GM12878 (cell line): Measurements from ENCODE around the gene NEFH. TPM values are rescaled to one million over a fixed set of nuclear protein-coding genes. Genes with fewer than 3 reads are reported as not detected.

Experiments used
- ATAC-seq: fragments of 200-7000 bp; cut with Tn5 transposase; 3 replicates; pipeline ENCODE4 v1.9.1; 2020; ENCODE audit warnings: mild to moderate bottlenecking, moderate library complexity
- BruUV-seq: library from RNA; stranded (reverse); fragments of 400-500 nt; replicated peaks from 2 replicates; lab custom pipeline; 2021; lab: Mats Ljungman, UMichigan
- CTCF ChIA-PET: fragments of 300-600 bp; sonication (Branson Sonifier 250); formaldehyde crosslinking; extraction: SDS; loops from one replicate; lab custom pipeline; 2021; ENCODE audit warnings: inconsistent platforms; lab: Yijun Ruan, JAX
- POLR2A ChIA-PET: fragments of 350-600 bp; formaldehyde crosslinking; extraction: SDS; loops from one replicate; lab custom pipeline; 2021; ENCODE audit warnings: inconsistent platforms; lab: Charles Lee
- RAD21 ChIA-PET: fragments of 300-600 bp; sonication (Branson Sonifier 250); formaldehyde crosslinking; loops from one replicate; lab custom pipeline; 2023; ENCODE audit warnings: antibody characterized with exemption; ENCODE audit not compliant: unreplicated experiment; lab: Charles Lee
- SMC1A ChIA-PET: fragments of 300-600 bp; sonication (Branson Sonifier 250); formaldehyde crosslinking; loops from one replicate; lab custom pipeline; 2023; ENCODE audit not compliant: unreplicated experiment, uncharacterized antibody; lab: Charles Lee
- DNase-seq: peaks from one replicate; pipeline ENCODE4 v3.0.0-alpha.2; 2011; ENCODE audit warnings: low read depth, low spot score
- FAIRE-seq: peaks from 3 replicates; lab custom pipeline; 2011; peaks lifted over from hg19 to GRCh38; lab: Jason Lieb, UNC
- H2AFZ ChIP-seq: 2 replicates; pipeline ENCODE4 v1.6.0; 2011; ENCODE audit warnings: low read depth, low read length, control low read depth; ENCODE audit not compliant: control insufficient read depth
- H3K27ac ChIP-seq: 2 replicates; pipeline ENCODE4 v1.5.1; 2011; ENCODE audit warnings: control low read depth; ENCODE audit not compliant: control insufficient read depth, insufficient read depth
- H3K27me3 ChIP-seq, 2 experiments: replicated peaks in 1 of 2; 2 replicates each; pipeline versions ENCODE4 v1.6.0 to v1.6.1; 2011; ENCODE audit warnings: low read length in 1 of 2; ENCODE audit not compliant: control insufficient read depth in 2 of 2, insufficient read depth in 2 of 2
- H3K36me3 ChIP-seq, 2 experiments: 2 replicates each; pipeline ENCODE4 v1.5.1; 2011; ENCODE audit warnings: low read length in 1 of 2; ENCODE audit not compliant: control insufficient read depth in 2 of 2, insufficient read depth in 2 of 2
- H3K4me1 ChIP-seq: 2 replicates; pipeline ENCODE4 v1.6.1; 2011; ENCODE audit warnings: mild to moderate bottlenecking, low read length, moderate library complexity, mixed read lengths; ENCODE audit not compliant: control insufficient read depth, insufficient read depth
- H3K4me2 ChIP-seq: 2 replicates; pipeline ENCODE4 v1.6.0; 2011; ENCODE audit warnings: control low read depth; ENCODE audit not compliant: control insufficient read depth, insufficient read depth
- H3K4me3 ChIP-seq: fragments of 200-600 bp; sonication (generic); 2 replicates; pipeline ENCODE4 v1.5.1; 2016
- H3K79me2 ChIP-seq: 2 replicates; pipeline ENCODE4 v1.6.0; 2011; ENCODE audit warnings: low read length; ENCODE audit not compliant: control insufficient read depth, insufficient read depth
- H3K9ac ChIP-seq: 2 replicates; pipeline ENCODE4 v1.8.0; 2011; ENCODE audit warnings: low read length, control low read depth, mixed read lengths; ENCODE audit not compliant: control insufficient read depth, insufficient read depth
- H3K9me3 ChIP-seq: replicated peaks from 3 replicates; pipeline ENCODE4 v1.5.1; 2011; ENCODE audit warnings: mild to moderate bottlenecking, low read length; ENCODE audit not compliant: control insufficient read depth, insufficient read depth
- H4K20me1 ChIP-seq: 2 replicates; pipeline ENCODE4 v1.6.0; 2011; ENCODE audit not compliant: control insufficient read depth, insufficient read depth
- ESRRA ChIP-seq: IDR thresholded peaks from 2 replicates; pipeline ENCODE4 v1.6.1; 2012; ENCODE audit warnings: mild to moderate bottlenecking, low read length, improper control_type of control experiment
- RAD21 ChIP-seq: IDR thresholded peaks from 2 replicates; pipeline ENCODE4 v1.6.1; 2011; ENCODE audit warnings: mild to moderate bottlenecking, low read depth, low read length, moderate library complexity; ENCODE audit not compliant: insufficient read depth
- WGBS: methylation state at CpG from one replicate; pipeline ENCODE4 v1.1.6; 2016; ENCODE audit warnings: low lambda C conversion rate; ENCODE audit not compliant: insufficient replicate concordance, insufficient coverage; ENCODE audit errors: missing lambda C conversion rate; 5-methylcytosine and 5-hydroxymethylcytosine counted together
- in situ Hi-C: fragments of 300-500 bp; cut with MboI; formaldehyde crosslinking; loops from 9 replicates; pipeline ENCODE4 v1.14.3; 2018; ENCODE audit warnings: mixed read lengths
- intact Hi-C: fragments of 100-400 bp; cut with micrococcal nuclease; formaldehyde crosslinking; loops from one replicate; pipeline ENCODE4 v1.14.2; 2022; ENCODE audit not compliant: unreplicated experiment
- polyA plus RNA-seq, 11 experiments: library from polyadenylated mRNA; depleted of rRNA in 4 of 11; unstranded in 6 of 11; stranded (reverse) in 5 of 11; fragments of >200 nt; fragmentation: Nextera tagmentation in 4 of 11; fragmentation: Illumina TruSeq in 1 of 11; extraction: Ambion mirVana in 4 of 11; extraction: Trizol in 1 of 11; gene quantifications; 1 replicate in 1 of 11; 2 replicates in 10 of 11; pipeline versions ENCODE4 v1.2.1 to v1.2.3, GENCODE V29; 2011 to 2016; ENCODE audit warnings: inconsistent platforms in 2 of 11, missing spikeins in 2 of 11, low read depth in 1 of 11
- total RNA-seq, 4 experiments: library from RNA; depleted of rRNA in 3 of 4; stranded (reverse); fragments of >200 nt in 3 of 4; fragmentation: Illumina TruSeq in 1 of 4; extraction: Trizol in 1 of 4; gene quantifications; 2 replicates each; pipeline versions ENCODE4 v1.2.1 to v1.2.3, GENCODE V29; 2013 to 2021
- TF ChIP-seq, protein P1 (sequence below): fragments of 450-650 bp; IDR thresholded peaks from 2 replicates; pipeline ENCODE4 v1.6.1; 2016; ENCODE audit warnings: mild to moderate bottlenecking

Gene NEFH
- total and polyA plus RNA-seq, 10 of the 15 experiments (the other 5 are each of a cell fraction or from before 2014, with no cell fraction given) = 0.02 to 0.25 (median 0.09) TPM

DNA sequence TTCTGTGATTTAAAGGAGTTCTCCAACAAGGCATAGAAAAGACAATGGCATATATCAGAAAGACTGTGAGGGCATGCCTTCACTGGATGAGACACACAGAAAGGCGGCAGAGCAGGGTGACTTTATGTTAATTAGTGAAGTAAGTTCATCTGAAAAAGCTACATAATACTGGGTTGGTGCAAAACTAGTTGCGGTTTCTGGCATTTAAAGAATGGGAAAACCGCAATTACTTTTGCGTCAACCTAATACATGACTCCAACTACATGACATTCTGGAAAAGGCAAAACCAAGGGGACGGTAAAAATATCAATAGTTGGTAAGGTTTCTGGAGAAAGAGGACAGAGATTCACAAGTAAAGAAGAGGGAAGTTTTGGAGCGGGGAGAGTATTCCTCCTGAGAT is 36.6 kb upstream of the NEFH start:
- RAD21 ChIA-PET = no interaction called here
- H2AFZ ChIP-seq = no peak overlapping the region
- H3K9ac ChIP-seq = no peak overlapping the region
- no TSS peak for BruUV-seq
- ATAC-seq = no peak
- no peak for FAIRE-seq
- H3K9me3 ChIP-seq = no peaks in the 10 kb centered on the region
- H3K27me3 ChIP-seq = no peaks in the 10 kb centered on the region; a peak in 1 of 4 replicates
- POLR2A ChIA-PET = no interaction called here
- no peak overlapping the region for H3K4me3 ChIP-seq
- TF ChIP-seq RAD21 = no peak
- in situ Hi-C loops = no loop called here
- H4K20me1 ChIP-seq = no peaks in the 10 kb centered on the region
- no peak overlapping the region for H3K27ac ChIP-seq
- H3K4me1 ChIP-seq = no peaks in the 10 kb centered on the region
- no peak overlapping the region for H3K4me2 ChIP-seq
- DNase-seq = no peak
- intact Hi-C loops = no loop called here
- no peaks in the 10 kb centered on the region for H3K79me2 ChIP-seq
- CTCF ChIA-PET = interaction anchor here (0.6 kb wide), 1 partner anchor 26 kb away, joined by 4 read pairs; no protein-coding TSS in a partner anchor
- no peaks in the 10 kb centered on the region for H3K36me3 ChIP-seq
- 52% methylated on average over 6 of the region's 6 CpGs for WGBS
- SMC1A ChIA-PET = no interaction called here

DNA sequence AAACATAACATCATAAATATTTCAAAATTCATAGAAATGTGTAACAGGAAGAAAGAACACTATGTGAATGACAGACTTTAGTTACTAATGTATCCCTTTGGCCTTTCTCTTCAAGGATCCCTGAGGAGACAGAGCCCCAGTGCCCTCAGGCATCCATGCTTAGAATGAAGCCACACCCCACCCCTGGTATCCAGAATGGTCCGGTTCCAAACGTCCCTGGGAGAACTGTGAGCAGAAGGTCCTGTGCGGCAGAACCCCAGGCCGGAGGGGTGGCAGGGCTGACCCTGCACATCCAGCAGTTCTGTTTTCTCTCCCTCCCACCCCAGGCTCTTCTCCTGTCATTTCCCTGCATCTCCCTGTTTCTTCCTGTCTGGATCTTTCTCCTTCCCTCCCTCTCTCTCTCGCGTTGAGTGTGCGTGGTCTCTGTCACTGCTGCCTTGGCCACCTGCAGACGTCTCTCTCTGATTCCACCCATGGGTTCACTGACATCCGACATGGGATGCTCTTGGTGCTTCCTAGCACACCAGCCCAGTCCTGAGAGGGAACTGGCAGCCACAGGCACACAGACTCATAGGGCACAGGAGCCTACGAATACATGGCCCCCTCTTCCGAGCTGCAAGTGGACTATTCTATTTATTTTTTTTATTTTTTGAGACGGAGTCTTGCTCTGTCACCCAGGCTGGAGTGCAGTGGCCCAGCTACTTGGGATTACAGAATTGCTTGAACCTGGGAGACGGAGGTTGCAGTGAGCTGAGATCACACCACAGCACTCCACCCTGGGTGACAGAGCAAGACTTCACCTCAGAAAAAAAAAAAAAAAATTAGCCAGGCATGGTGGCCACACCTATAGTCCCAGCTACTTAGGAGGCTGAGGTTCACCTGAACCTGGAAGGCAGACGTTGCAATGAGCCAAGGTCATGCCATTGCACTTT is 35.9 kb upstream of the NEFH start:
- in situ Hi-C loops = no loop called here
- no peaks in the 10 kb centered on the region for H3K79me2 ChIP-seq
- 42% methylated on average over 14 of the region's 14 CpGs for WGBS
- RAD21 ChIA-PET = no interaction called here
- no TSS peak for BruUV-seq
- DNase-seq (no peak), ATAC-seq (no peak), FAIRE-seq (no peak)
- SMC1A ChIA-PET = interaction anchor here (0.7 kb wide), 1 partner anchor 54 kb away, joined by 3 read pairs; no protein-coding TSS in a partner anchor
- no peak overlapping the region for H3K4me2 ChIP-seq
- intact Hi-C loops = no loop called here
- no peak overlapping the region for H3K9ac ChIP-seq
- CTCF ChIA-PET = no interaction called here
- H3K36me3 ChIP-seq = no peaks in the 10 kb centered on the region
- no peak overlapping the region for H3K4me3 ChIP-seq
- POLR2A ChIA-PET = no interaction called here
- no peaks in the 10 kb centered on the region for H3K4me1 ChIP-seq
- H3K27ac ChIP-seq = no peak overlapping the region
- no peak overlapping the region for H2AFZ ChIP-seq
- TF ChIP-seq, protein P1, sequence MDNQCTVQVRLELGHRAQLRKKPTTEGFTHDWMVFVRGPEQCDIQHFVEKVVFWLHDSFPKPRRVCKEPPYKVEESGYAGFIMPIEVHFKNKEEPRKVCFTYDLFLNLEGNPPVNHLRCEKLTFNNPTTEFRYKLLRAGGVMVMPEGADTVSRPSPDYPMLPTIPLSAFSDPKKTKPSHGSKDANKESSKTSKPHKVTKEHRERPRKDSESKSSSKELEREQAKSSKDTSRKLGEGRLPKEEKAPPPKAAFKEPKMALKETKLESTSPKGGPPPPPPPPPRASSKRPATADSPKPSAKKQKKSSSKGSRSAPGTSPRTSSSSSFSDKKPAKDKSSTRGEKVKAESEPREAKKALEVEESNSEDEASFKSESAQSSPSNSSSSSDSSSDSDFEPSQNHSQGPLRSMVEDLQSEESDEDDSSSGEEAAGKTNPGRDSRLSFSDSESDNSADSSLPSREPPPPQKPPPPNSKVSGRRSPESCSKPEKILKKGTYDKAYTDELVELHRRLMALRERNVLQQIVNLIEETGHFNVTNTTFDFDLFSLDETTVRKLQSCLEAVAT = no peak
- TF ChIP-seq ESRRA = no peak
- no peaks in the 10 kb centered on the region for H3K9me3 ChIP-seq
- no peaks in the 10 kb centered on the region; a peak in 1 of 4 replicates for H3K27me3 ChIP-seq
- H4K20me1 ChIP-seq = no peaks in the 10 kb centered on the region
